Measurements from ENCODE around the gene RCBTB1.
"Not testable (repeated sequence)": the region's sequence is repeated elsewhere in the genome, so short reads cannot be mapped to it uniquely, and the experiment has no call there.

- TF ChIP-seq YY1 (IDR thresholded peaks at IDR 0.05; ENCODE audit: insufficient read depth, insufficient read length); ZNF274 (IDR thresholded peaks at IDR 0.05; ENCODE audit: low read depth, low read length); SUZ12 (IDR thresholded peaks at IDR 0.05; ENCODE audit: extremely low read depth, insufficient read depth, insufficient read length): not testable (repeated sequence)
These were observed 17.3 kb upstream of the RCBTB1 start for GRCh38 chr13:49602615-49603014.
